ENCODE results near the gene NFYC. TPM values are rescaled to one million over a fixed set of nuclear protein-coding genes. Genes with fewer than 3 reads are reported as not detected.

The NFYC gene
- total and polyA plus RNA-seq, 2 experiments from 2014 or later: 124 to 149 TPM

DNA sequence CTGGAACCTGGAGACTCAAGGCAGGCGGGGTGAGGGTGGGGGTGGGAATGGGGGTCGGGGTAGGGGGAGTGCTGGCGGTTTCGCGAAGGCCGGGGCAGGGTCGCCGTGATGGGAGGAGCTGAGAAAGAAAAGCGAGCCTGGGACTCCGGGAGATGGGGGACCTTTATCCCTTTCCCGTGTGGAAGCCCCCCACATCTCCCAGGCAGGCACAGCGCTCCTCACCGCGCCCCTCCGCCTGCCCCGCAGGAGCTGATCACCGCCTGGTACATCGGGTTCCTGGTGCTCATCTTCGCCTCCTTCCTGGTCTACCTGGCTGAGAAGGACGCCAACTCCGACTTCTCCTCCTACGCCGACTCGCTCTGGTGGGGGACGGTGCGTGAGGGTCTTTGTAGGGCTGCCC, 127.6 kb downstream of the NFYC start:
- H3K27ac ChIP-seq: no peak overlapping the region
- TF ChIP-seq, protein P1, sequence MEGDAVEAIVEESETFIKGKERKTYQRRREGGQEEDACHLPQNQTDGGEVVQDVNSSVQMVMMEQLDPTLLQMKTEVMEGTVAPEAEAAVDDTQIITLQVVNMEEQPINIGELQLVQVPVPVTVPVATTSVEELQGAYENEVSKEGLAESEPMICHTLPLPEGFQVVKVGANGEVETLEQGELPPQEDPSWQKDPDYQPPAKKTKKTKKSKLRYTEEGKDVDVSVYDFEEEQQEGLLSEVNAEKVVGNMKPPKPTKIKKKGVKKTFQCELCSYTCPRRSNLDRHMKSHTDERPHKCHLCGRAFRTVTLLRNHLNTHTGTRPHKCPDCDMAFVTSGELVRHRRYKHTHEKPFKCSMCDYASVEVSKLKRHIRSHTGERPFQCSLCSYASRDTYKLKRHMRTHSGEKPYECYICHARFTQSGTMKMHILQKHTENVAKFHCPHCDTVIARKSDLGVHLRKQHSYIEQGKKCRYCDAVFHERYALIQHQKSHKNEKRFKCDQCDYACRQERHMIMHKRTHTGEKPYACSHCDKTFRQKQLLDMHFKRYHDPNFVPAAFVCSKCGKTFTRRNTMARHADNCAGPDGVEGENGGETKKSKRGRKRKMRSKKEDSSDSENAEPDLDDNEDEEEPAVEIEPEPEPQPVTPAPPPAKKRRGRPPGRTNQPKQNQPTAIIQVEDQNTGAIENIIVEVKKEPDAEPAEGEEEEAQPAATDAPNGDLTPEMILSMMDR (IDR thresholded peaks at IDR 0.05; ENCODE audit: low read depth, low read length): no peak
- H3K9me3 ChIP-seq (ENCODE audit: low read depth): no peaks in the 10 kb centered on the region
- peaks cover 23% of the 10 kb centered on the region for H3K27me3 ChIP-seq
- no peak overlapping the region for H3K4me3 ChIP-seq
- H3K4me1 ChIP-seq (ENCODE audit: low read depth): no peaks in the 10 kb centered on the region
- DNase-seq (ENCODE audit: low read depth in 1 of 2, low spot score in 1 of 2): no peak
- H3K36me3 ChIP-seq: no peaks in the 10 kb centered on the region

DNA sequence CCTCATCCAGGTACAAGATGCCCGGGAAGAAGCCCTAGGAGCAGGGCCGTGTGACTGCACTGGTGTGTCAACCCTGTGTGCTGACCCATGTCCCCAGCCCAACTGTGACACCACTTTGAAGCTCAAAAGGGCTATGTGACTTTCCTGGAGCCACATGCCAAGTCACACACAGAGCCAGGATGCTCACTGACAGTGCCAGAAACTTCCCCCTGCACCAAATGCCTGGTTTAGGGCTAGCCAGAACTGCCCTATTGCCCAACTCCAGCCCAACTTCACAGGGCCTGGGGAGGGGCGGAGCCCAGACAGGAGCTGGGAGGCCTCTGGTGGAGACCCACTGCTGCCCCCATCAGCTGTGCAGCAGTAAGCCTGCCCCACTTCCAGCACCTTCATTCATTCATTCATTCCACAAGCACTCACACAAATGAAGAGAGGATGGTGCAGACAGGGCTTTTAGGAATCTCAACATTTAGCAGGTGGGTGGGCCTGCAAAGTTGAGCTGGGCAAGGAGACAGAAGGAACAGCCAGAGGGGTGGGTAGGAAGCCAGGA, 128.8 kb downstream of the NFYC start:
- Histone ChIP-seq H3K9me3 (ENCODE audit: low read depth) (no peaks in the 10 kb centered on the region), H3K4me1 (ENCODE audit: low read depth) (peaks cover 7% of the 10 kb centered on the region), H3K36me3 (no peaks in the 10 kb centered on the region), H3K27ac (no peak overlapping the region), H3K4me3 (no peak overlapping the region), H3K27me3 (peaks cover 23% of the 10 kb centered on the region)
- TF ChIP-seq, protein P1 (IDR thresholded peaks at IDR 0.05; ENCODE audit: low read depth, low read length): no peak
- DNase-seq (ENCODE audit: low read depth in 1 of 2, low spot score in 1 of 2): no peak

Other genes with a start within 250 kb of the NFYC start
- 2.3 and 2.7 TPM in 2 replicates for gene ZFP69B, start 241.2 kb upstream of the NFYC start, total RNA-seq
- gene ZFP69B, start 241.2 kb upstream of the NFYC start, polyA plus RNA-seq: 3.2 and 3.7 TPM in 2 replicates
- 2.9 and 4.9 TPM in 2 replicates for gene ZFP69, start 214.4 kb upstream of the NFYC start, total RNA-seq
- gene ZFP69, start 214.4 kb upstream of the NFYC start, polyA plus RNA-seq: 3.2 and 7.2 TPM in 2 replicates
- 6.3 and 6.6 TPM in 2 replicates for gene EXO5, start 182.9 kb upstream of the NFYC start, total RNA-seq
- gene EXO5, start 182.9 kb upstream of the NFYC start, polyA plus RNA-seq: 6.1 and 8.9 TPM in 2 replicates
- 3.6 and 7.4 TPM in 2 replicates for gene ZNF684, start 160.1 kb upstream of the NFYC start, total RNA-seq
- 8.2 TPM in 2 replicates for gene ZNF684, start 160.1 kb upstream of the NFYC start, polyA plus RNA-seq
- 33.0 and 39.3 TPM in 2 replicates for gene RIMS3, start 26.0 kb upstream of the NFYC start, total RNA-seq
- 29.1 and 29.7 TPM in 2 replicates for gene RIMS3, start 26.0 kb upstream of the NFYC start, polyA plus RNA-seq
- gene KCNQ4, start 92.1 kb downstream of the NFYC start, total RNA-seq: 1.3 and 3.7 TPM in 2 replicates
- 0.13 and 1.0 TPM in 2 replicates for gene KCNQ4, start 92.1 kb downstream of the NFYC start, polyA plus RNA-seq
- 92.7 and 98.6 TPM in 2 replicates for gene CITED4, start 170.7 kb downstream of the NFYC start, total RNA-seq
- gene CITED4, start 170.7 kb downstream of the NFYC start, polyA plus RNA-seq: 180 and 207 TPM in 2 replicates